H1 (cell line): Measurements from ENCODE around the gene ASTN1. TPM values are rescaled to one million over a fixed set of nuclear protein-coding genes. Genes with fewer than 3 reads are reported as not detected.

Source experiments
- CBX8 ChIP-seq: fragments of 300-800, 300-1000 bp; sonication (generic); IDR thresholded peaks from 2 replicates; pipeline ENCODE4 v1.7.1; 2016; ENCODE audit warnings: low read depth, low read length, borderline replicate concordance
- CREB1 ChIP-seq: IDR thresholded peaks from 2 replicates; pipeline ENCODE4 v1.6.1; 2012; ENCODE audit warnings: inconsistent platforms
- polyA plus RNA-seq, 7 experiments: library from polyadenylated mRNA; depleted of rRNA in 3 of 7; stranded (reverse) in 5 of 7; unstranded in 2 of 7; fragments of >200 nt in 5 of 7; fragments of 200-250 nt in 2 of 7; gene quantifications; 1 replicate in 5 of 7; 2 replicates in 1 of 7; 4 replicates in 1 of 7; pipeline versions ENCODE4 v1.2.1 to v1.2.3, GENCODE V29; 2011 to 2013; ENCODE audit warnings: missing spikeins in 2 of 7, mixed read lengths in 2 of 7
- total RNA-seq: library from RNA; stranded (reverse); fragmentation: NEBNext Ultra II Directional; extraction: Animal tissue kit (Norgen Biotek cat#: 25700); gene quantifications from 2 replicates; pipeline ENCODE4 v1.2.1, GENCODE V29; 2021

ASTN1 gene
- total and polyA plus RNA-seq, 2 of the 8 experiments (the other 6 are each of a cell fraction or from before 2014, with no cell fraction given), result 2.9 to 4.1 TPM

GRCh38 chr1:176976225-176976624 lies 188.3 kb downstream of the ASTN1 start (continued):
- TF ChIP-seq CREB1 (no peak), CBX8 (no peak)
